GM19372 (cell line): ENCODE data around the gene GDF10.

ENCODE experiments used
- ATAC-seq: cut with Tn5 transposase; IDR thresholded peaks from one replicate; pipeline ENCODE4 v1.9.1; 2021; ENCODE audit warnings: mild to moderate bottlenecking, low read depth, moderate library complexity; ENCODE audit not compliant: unreplicated experiment

GDF10 gene

DNA sequence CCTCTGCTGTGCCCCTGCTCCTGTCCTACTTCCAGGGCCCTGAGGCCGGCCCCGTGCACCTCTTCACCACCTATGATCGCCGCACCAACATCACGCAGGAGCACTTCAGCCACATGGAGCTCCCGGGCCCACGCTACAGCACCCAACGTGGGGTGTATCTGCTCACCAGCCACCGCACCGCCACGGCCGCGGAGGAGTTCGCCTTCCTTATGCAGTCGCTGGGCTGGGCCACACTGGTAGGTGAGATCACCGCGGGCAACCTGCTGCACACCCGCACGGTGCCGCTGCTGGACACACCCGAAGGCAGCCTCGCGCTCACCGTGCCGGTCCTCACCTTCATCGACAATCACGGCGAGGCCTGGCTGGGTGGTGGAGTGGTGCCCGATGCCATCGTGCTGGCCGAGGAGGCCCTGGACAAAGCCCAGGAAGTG, 50.0 kb downstream of the GDF10 start:
- ATAC-seq, result no peak

DNA sequence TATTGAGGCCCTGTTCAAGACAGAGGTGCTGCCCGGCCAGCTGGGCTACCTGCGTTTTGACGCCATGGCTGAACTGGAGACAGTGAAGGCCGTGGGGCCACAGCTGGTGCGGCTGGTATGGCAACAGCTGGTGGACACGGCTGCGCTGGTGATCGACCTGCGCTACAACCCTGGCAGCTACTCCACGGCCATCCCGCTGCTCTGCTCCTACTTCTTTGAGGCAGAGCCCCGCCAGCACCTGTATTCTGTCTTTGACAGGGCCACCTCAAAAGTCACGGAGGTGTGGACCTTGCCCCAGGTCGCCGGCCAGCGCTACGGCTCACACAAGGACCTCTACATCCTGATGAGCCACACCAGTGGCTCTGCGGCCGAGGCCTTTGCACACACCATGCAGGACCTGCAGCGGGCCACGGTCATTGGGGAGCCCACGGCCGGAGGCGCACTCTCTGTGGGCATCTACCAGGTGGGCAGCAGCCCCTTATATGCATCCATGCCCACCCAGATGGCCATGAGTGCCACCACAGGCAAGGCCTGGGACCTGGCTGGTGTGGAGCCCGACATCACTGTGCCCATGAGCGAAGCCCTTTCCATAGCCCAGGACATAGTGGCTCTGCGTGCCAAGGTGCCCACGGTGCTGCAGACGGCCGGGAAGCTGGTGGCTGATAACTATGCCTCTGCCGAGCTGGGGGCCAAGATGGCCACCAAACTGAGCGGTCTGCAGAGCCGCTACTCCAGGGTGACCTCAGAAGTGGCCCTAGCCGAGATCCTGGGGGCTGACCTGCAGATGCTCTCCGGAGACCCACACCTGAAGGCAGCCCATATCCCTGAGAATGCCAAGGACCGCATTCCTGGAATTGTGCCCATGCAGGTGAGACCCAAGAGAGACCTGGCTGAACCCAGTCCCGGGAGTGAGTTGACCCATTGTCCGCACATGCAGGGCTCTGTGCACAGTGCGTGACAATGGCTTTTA, 51.0 kb downstream of the GDF10 start:
- ATAC-seq, result no peak

DNA sequence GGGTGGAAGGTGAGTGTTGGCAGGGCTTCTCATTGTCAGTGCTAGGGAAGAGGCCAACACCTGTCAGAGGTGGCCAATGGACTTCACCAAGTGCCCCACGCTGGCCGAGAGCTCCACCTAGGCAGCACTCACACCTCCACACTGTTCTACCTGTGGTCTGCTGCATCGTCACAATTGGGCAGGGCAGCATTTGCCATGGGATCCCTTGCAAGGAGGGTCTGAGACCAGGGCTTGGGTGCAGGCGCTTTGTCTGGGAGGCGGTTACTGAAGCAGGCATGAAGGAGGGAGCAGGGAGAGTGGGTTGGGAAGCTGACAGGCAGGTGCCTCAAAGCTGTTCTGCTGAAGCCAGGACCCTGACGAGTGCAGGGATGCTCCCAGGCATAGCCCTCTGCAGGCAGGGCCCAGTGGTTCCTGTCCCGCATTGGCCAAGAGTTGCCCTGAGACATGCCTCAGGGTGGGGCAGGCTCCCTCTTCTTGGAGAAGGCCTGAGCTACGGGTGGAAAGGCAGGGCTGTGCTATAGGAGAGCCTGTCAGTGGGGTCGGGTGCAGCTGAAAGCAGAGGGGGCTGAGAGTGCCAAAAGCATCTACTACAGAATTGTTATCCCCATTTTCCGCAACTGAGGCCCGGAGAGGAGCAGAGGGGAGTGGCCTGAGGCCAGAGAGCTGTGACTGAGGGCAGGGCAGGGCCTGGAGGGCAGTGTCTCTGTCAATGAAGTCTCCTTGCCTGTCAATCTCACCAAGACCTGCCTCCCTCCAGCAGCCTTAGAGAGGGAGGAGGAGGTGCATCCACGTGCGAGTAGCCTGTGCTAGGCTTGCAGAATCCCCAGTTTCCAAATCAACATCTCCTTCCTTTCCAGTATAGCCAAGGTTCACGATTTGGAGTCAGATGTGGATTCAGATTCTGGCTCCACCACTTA, 52.2 kb downstream of the GDF10 start:
- ATAC-seq, result no peak

DNA sequence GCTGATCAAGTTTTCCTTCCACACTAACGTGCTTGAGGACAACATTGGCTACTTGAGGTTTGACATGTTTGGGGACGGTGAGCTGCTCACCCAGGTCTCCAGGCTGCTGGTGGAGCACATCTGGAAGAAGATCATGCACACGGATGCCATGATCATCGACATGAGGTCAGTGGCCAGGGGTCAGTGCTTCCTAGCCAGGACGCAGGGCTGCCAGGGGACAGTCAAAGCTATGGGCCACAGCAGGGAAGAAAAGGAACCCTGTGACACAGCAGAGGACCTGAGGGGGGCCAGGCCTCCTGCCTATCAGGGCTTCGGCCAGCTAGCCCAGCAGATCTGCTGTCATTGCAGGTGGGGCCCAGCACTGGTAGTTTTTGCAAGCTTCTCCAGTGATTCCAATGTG, 53.4 kb downstream of the GDF10 start:
- no peak for ATAC-seq

DNA sequence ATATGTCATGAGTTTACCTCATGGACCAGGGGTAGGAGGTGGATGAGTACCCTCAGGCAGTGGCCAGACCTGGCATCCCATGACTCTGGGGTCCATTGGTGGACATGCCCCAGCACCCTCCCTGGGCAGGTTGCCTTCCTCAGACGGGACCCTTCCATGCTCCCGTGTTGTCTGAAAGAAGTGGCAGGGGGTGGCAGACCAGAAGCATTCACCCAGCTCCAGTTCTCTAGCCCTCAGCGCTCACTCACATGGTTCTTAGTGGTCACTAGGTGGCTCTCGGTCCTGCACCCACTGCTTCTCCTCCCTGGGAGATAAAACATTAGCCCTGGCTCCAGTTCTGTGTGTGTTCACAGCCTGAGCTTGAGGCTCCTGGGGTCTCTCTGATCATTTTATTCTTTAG, 54.2 kb downstream of the GDF10 start:
- ATAC-seq, result no peak

DNA sequence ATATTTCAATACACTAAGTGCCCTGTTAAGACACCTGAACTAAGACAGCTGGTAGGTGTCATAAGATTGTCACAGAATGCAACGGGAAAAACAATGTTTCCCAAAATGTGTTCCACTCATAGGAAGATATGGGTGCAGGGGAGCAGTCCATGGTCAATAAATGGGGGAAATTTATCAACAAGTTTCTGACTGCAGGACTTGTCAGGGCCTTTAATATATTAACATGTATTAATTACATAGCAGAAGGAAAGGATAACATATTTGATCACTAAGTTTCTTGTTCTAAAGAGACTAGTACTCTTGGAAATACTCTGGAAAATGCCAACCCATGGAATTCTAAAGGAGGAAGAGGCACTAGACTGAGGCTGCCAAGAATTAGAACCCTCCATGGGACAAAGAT, 54.9 kb downstream of the GDF10 start:
- no peak for ATAC-seq

DNA sequence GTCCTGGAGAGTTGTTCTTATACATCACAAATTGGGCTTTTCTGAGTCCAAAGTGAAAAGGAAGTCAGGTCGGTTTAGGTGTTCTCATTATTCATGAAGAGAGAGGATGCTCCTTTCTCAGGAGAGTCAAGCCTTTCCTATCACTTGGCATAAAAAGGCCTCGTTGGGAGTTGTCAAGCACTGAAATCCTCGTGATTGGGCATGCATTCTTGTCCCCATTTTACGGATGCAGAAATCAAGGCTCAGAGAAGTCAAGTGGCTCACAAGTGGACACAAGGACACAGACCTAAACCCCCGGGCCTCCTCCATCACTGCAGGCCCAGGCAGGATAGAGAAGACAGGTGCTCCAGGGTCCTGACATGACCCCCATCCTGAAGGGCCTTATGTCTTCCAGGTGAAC, 56.7 kb downstream of the GDF10 start:
- ATAC-seq, result no peak

DNA sequence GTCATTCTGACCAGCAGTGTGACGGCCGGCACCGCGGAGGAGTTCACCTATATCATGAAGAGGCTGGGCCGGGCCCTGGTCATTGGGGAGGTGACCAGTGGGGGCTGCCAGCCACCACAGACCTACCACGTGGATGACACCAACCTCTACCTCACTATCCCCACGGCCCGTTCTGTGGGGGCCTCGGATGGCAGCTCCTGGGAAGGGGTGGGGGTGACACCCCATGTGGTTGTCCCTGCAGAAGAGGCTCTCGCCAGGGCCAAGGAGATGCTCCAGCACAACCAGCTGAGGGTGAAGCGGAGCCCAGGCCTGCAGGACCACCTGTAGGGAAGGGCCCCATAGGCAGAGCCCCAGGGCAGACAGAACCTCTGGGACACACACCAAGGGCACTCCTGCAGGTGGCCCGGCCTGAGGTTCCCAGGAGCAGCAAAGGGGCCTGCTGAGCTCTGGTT, 57.2 kb downstream of the GDF10 start:
- ATAC-seq, result no peak

DNA sequence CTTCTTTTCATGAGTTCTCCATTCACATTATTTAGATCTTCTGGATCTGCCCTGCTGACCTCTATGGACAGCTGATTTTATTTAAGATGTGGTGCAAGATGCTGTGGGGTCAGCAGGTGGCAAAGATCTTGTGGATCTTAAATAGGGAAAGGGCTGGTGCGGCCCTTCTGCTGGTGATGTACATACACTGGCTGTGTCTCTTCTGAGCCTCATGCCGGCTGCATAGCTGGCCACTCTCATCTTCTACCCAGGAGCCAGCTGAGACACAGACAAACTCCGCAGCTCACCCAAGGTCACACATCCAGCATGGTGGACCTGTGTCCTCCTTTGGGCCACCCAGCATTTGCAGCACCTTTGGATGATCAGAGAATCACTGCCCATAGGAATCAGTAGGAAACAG, 57.9 kb downstream of the GDF10 start:
- ATAC-seq, result no peak

DNA sequence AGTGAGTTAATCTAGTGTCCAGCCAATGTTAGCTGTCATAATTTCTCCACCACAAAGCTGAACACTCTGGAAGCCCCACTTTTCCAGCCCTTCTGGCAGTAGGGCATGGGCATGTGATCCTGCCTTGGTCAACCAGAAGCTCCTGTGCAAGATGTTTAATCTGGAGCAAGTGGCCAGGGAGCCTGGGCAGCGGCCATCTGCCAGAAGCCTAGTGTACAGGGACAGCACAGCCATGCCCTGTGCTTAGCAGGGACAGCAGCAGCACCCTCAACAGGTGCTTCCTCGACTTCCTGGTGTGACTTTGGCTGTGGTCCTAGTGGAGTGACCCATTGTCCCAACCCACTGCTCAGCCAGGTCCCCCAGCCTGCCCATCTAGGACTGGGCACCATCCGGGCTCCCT, 58.5 kb downstream of the GDF10 start:
- no peak for ATAC-seq

DNA sequence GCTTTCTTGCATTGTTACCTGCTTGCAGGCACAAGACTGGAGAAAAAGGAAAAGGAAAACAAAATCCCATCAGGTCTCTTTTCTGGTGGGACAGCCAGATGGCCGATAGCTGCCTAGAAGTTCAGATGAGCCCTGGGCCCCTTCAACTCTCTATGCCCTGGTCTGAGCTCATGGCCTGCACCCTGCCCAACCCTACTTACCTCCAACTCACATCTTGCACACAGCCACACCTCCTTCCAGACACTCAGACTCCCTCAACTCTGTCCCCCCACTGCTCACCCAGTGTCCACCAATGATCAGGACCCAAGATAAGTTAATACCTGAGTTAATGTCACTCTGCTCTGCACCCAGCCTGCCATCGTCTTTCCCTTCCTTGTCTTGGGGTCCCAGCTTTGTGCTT, 59.1 kb downstream of the GDF10 start:
- ATAC-seq, result no peak

DNA sequence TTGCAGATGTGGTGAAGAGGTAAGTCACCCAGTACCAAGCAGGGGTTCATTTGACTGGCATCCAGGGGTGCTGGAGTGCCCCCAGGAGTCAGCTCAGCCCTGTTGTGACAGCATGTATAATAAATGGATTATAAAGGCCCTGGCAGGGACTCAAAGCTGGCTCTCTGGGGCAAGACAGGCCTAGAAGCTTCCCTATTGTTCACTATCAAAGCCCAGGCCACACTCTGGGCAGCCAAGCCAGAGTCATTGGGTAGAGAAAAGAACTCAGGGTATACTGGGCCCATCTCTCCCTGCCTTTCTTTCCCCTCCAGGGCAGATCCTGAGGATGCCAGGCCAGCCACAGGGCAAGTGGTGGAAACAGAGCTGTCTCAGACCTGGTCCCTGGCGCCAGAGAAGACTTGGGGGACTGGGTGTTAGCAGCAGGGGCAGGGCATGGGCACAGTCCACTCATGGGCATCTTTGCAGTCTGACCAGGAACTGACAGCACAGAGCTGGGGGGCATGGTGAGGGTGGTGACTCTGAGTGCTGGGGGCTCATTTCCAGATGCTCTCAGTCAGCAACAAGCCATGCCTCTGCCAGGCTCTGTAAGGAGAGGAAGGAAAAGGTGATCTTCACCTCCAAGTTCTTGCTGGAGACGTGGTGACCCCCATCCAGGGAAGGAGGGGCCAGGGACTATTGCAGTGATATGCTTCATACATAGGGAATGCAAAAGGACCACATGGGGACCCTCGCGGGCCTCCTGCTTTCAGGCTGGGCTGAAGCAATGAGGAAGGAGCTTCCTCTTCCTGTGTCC, 59.8 kb downstream of the GDF10 start:
- no peak for ATAC-seq

DNA sequence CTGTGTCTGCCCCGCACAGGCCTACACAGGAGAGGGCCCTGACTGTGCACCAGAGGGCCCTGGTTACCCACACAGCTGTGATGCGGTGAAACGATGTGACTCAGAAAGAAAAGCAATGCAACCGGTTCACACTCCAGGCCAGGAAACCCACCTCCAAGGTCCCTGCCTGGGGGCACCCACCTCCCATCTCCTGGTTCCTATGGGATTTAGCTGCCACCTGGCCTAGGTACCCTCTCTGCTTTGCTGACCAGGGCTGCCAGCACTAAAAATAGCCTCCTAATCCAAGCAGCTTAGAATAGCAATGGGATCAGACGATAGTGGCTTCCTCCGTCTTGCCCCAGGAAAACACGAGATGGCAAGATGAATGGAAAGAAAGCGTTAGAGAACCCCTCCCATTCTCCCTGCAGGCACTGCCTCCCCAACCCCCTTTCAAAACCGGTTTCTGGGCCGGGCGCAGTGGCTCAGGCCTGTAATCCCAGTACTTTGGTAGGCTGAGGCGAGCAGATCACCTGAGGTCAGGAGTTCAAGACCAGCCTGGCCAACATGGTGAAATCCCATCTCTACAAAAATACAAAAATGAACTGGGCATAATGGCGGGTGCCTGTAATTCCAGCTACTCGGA, 60.5 kb downstream of the GDF10 start:
- no peak for ATAC-seq

DNA sequence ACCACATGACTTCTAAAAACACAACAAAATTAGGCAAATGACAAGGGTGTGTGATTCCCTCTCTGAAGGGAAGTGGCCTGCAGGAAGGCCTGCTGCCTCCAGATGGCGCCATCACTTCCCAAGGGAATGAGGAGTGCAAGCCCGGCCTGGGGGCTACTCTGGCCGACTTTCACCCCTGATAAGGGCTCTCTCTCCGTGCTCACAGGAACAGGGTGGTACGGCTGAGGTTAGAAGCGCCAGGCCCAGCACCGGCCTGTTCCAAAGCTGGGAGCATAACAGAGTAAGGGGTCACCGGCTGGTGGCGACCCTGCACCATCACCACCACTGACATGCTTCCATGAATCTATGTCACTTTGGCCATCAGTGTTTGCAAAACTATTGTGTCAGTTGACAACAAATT, 61.3 kb downstream of the GDF10 start:
- ATAC-seq, result no peak

DNA sequence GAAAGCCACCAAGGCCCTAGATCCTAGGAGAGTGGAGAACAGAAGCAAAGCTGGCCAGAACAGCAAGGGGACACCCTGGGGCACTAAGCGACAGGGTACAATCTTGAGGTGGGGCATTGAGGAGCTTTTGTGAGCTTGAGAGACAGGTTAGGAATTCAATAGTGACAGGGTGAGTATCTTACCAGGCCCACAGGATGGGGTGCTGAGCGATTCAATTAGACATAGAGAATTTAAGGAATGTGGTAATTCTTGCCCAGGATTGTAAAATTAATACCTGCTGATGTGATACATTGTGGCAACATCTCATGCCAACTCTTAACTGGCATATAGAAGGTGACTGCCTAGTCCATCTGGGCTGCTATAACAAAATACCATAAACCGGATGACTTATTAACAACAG, 62.2 kb downstream of the GDF10 start:
- ATAC-seq, result no peak
